ENCODE data around the gene FBP2. TPM values are rescaled to one million over a fixed set of nuclear protein-coding genes. Genes with fewer than 3 reads are reported as not detected.

FBP2 gene
- total RNA-seq, 4 donors from 2014 or later: not detected

DNA sequence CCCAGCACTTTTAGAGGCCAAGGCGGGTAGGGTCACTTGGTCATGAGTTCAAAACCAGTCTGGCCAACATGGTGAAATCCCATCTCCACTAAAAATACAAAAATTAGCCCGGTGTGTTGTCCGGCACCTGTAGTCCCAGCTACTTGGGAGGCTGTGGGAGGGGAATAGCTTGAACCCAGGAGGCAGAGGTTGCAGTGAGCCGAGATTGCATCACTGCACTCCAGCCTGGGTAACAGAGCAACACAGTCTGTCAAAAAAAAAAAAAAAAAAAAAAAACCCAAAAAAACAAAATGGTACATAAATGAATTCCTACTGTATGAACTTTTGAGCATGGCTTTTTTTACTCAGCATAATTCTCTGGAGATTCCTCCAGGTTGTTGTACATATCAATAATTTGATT lies 76.4 kb downstream of the FBP2 start:
- 92% methylated on average over 4 of the region's 4 CpGs for WGBS
- no peak for DNase-seq (ENCODE audit: extremely low spot score)
- Histone ChIP-seq H3K27ac (replicated peaks in 1 of 4) (no peak overlapping the region), H3K4me1 (no peaks in the 10 kb centered on the region), H3K9me3 (no peaks in the 10 kb centered on the region), H3K36me3 (no peaks in the 10 kb centered on the region), H3K27me3 (no peaks in the 10 kb centered on the region), H3K4me3 (no peak overlapping the region)
- intact Hi-C loops (cut with DNase I): no loop called here
- TF ChIP-seq, protein P1, sequence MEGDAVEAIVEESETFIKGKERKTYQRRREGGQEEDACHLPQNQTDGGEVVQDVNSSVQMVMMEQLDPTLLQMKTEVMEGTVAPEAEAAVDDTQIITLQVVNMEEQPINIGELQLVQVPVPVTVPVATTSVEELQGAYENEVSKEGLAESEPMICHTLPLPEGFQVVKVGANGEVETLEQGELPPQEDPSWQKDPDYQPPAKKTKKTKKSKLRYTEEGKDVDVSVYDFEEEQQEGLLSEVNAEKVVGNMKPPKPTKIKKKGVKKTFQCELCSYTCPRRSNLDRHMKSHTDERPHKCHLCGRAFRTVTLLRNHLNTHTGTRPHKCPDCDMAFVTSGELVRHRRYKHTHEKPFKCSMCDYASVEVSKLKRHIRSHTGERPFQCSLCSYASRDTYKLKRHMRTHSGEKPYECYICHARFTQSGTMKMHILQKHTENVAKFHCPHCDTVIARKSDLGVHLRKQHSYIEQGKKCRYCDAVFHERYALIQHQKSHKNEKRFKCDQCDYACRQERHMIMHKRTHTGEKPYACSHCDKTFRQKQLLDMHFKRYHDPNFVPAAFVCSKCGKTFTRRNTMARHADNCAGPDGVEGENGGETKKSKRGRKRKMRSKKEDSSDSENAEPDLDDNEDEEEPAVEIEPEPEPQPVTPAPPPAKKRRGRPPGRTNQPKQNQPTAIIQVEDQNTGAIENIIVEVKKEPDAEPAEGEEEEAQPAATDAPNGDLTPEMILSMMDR (IDR thresholded peaks at IDR 0.05): no peak
- TF ChIP-seq POLR2A (IDR thresholded peaks at IDR 0.05; ENCODE audit: low read depth): no peak
- no peak for TF ChIP-seq POLR2AphosphoS5 (IDR thresholded peaks at IDR 0.05)
- no peak for TF ChIP-seq EP300 (IDR thresholded peaks at IDR 0.05)

- TF ChIP-seq POLR2AphosphoS5 (IDR thresholded peaks at IDR 0.05) (no peak), EP300 (IDR thresholded peaks at IDR 0.05) (no peak), POLR2A (IDR thresholded peaks at IDR 0.05; ENCODE audit: low read depth) (no peak)
- TF ChIP-seq, protein P1 (IDR thresholded peaks at IDR 0.05): no peak
- Histone ChIP-seq H3K4me1 (no peaks in the 10 kb centered on the region), H3K27ac (replicated peaks in 1 of 4) (no peak overlapping the region), H3K9me3 (no peaks in the 10 kb centered on the region), H3K4me3 (no peak overlapping the region), H3K36me3 (no peaks in the 10 kb centered on the region), H3K27me3 (no peaks in the 10 kb centered on the region)
- intact Hi-C loops (cut with DNase I): no loop called here
- 78% methylated on average over 3 of the region's 3 CpGs for WGBS
- DNase-seq (ENCODE audit: extremely low spot score): no peak
Measured at GRCh38 chr9:94514722-94515121, 78.9 kb downstream of the FBP2 start.

GRCh38 chr9:94511955-94512265 lies 81.7 kb downstream of the FBP2 start:
- TF ChIP-seq POLR2AphosphoS5 (IDR thresholded peaks at IDR 0.05) (no peak), POLR2A (IDR thresholded peaks at IDR 0.05; ENCODE audit: low read depth) (no peak), EP300 (IDR thresholded peaks at IDR 0.05) (no peak)
- TF ChIP-seq, protein P1 (IDR thresholded peaks at IDR 0.05): no peak
- Histone ChIP-seq H3K9me3 (no peaks in the 10 kb centered on the region), H3K4me1 (no peaks in the 10 kb centered on the region), H3K27ac (replicated peaks in 1 of 4) (no peak overlapping the region), H3K27me3 (no peaks in the 10 kb centered on the region), H3K4me3 (no peak overlapping the region), H3K36me3 (no peaks in the 10 kb centered on the region)
- intact Hi-C loops (cut with DNase I): no loop called here
- WGBS: 88% methylated on average over 2 of the region's 2 CpGs
- no peak for DNase-seq (ENCODE audit: extremely low spot score)

DNA sequence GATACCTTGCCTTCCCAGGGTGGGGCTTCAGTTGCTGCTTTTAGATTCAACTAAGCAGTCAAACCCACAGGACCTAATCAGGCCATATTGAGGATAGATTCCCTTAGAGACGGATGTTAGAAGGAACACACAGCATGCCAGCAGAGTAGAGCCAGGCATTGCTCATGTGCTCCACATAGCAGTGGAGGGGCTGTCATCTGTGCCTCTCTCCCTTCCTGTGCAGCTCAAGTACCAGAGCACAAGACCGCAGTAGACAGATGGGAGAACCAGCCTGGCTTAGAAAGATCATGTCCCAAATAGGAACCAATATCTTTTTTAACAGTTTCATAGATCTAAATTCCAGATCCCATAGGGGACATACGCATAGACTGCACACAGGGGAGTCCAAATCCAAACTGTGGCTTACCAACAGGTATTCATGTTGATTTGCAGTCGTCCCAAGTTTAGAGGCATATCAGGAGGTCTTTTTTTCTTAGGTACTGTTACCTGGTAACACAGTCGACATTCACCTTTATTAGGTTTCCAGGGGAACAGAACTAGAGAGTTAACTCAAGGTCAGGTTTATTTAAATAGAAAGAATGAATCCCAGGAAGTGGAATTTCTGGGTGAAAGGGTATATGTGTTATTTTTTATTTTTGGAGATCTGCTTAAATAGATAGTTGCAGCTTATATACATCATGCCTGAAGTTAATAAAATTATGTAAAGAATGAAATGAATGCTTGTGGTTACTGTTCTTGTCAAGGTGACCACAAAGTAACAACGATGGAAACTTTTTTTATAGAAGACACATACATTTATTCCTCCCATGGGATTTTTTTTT lies 82.3 kb downstream of the FBP2 start:
- H3K27ac ChIP-seq (replicated peaks in 1 of 4): no peak overlapping the region
- DNase-seq (ENCODE audit: extremely low spot score): no peak
- WGBS: 67% methylated on average over 6 of the region's 6 CpGs
- intact Hi-C loops (cut with DNase I): no loop called here
- TF ChIP-seq EP300 (IDR thresholded peaks at IDR 0.05): no peak
- no peak for TF ChIP-seq POLR2A (IDR thresholded peaks at IDR 0.05; ENCODE audit: low read depth)
- TF ChIP-seq, protein P1 (IDR thresholded peaks at IDR 0.05): no peak
- no peak for TF ChIP-seq POLR2AphosphoS5 (IDR thresholded peaks at IDR 0.05)
- H3K4me1 ChIP-seq: no peaks in the 10 kb centered on the region
- no peak overlapping the region for H3K4me3 ChIP-seq
- H3K36me3 ChIP-seq: no peaks in the 10 kb centered on the region
- H3K27me3 ChIP-seq: no peaks in the 10 kb centered on the region
- H3K9me3 ChIP-seq: no peaks in the 10 kb centered on the region

Other genes with a start within 250 kb of the FBP2 start
- gene PCAT7, start 38.7 kb downstream of the FBP2 start, total RNA-seq: not detected
- 1 to 10 TPM; 1.2 to 4.6 (median 2.2) TPM for gene FBP1, start 45.7 kb upstream of the FBP2 start, total RNA-seq
- gene AOPEP, start 132.9 kb upstream of the FBP2 start, total RNA-seq: 100 to 1,000 TPM; 305 to 458 (median 419) TPM

All from esophagus muscularis mucosa (tissue), 4 donors.